H9 (cell line): Measurements from ENCODE around the gene UBAC1. TPM values are rescaled to one million over a fixed set of nuclear protein-coding genes. Genes with fewer than 3 reads are reported as not detected.

Experiments
- DNase-seq: peaks from one replicate; pipeline ENCODE4 v3.0.0-alpha.2; 2017
- H2AFZ ChIP-seq: one replicate; pipeline ENCODE4 v1.6.1; 2013; ENCODE audit warnings: mild to moderate bottlenecking, low read length, control low read depth, moderate library complexity
- H2AK5ac ChIP-seq: 2 replicates; pipeline ENCODE4 v1.6.1; 2013; ENCODE audit warnings: low read length, control low read depth, mixed read lengths; ENCODE audit not compliant: insufficient read length
- H2BK120ac ChIP-seq: one replicate; pipeline ENCODE4 v1.6.1; 2013; ENCODE audit warnings: low read depth, mild to moderate bottlenecking, low read length, control low read depth, inconsistent platforms; ENCODE audit not compliant: poor library complexity, severe bottlenecking
- H2BK12ac ChIP-seq: 2 replicates; pipeline ENCODE4 v1.6.1; 2013; ENCODE audit warnings: low read length, control low read depth, mixed read lengths, low read depth; ENCODE audit not compliant: insufficient read length
- H2BK15ac ChIP-seq: 2 replicates; pipeline ENCODE4 v1.6.1; 2013; ENCODE audit warnings: low read depth, low read length, control low read depth
- H2BK20ac ChIP-seq: one replicate; pipeline ENCODE4 v1.6.1; 2013; ENCODE audit warnings: low read depth, mild to moderate bottlenecking, low read length, control low read depth, inconsistent platforms; ENCODE audit not compliant: poor library complexity, severe bottlenecking
- H2BK5ac ChIP-seq: 2 replicates; pipeline ENCODE4 v1.6.1; 2013; ENCODE audit warnings: low read length, control low read depth, mixed read lengths; ENCODE audit not compliant: insufficient read length
- H3K14ac ChIP-seq: 2 replicates; pipeline ENCODE4 v1.6.1; 2013; ENCODE audit warnings: low read length, control low read depth; ENCODE audit not compliant: insufficient read depth
- H3K18ac ChIP-seq: 2 replicates; pipeline ENCODE4 v1.6.1; 2013; ENCODE audit warnings: low read depth, mild to moderate bottlenecking, mixed read lengths, low read length, control low read depth; ENCODE audit not compliant: insufficient read length
- H3K23ac ChIP-seq: 2 replicates; pipeline ENCODE4 v1.6.1; 2013; ENCODE audit warnings: low read length, control low read depth, mixed read lengths, low read depth; ENCODE audit not compliant: insufficient read length
- H3K23me2 ChIP-seq: 2 replicates; pipeline ENCODE4 v1.6.1; 2013; ENCODE audit warnings: low read depth, mild to moderate bottlenecking, mixed read lengths, low read length, control low read depth; ENCODE audit not compliant: insufficient read length, poor library complexity, severe bottlenecking
- H3K27ac ChIP-seq: 2 replicates; pipeline ENCODE4 v1.5.1; 2013; ENCODE audit warnings: low read length, control low read depth, mixed read lengths, low read depth; ENCODE audit not compliant: insufficient read length
- H3K27me3 ChIP-seq: 2 replicates; pipeline ENCODE4 v1.6.1; 2013; ENCODE audit warnings: low read length, control low read depth, inconsistent platforms; ENCODE audit not compliant: insufficient read depth
- H3K4ac ChIP-seq: 2 replicates; pipeline ENCODE4 v1.6.1; 2013; ENCODE audit warnings: low read depth, mild to moderate bottlenecking, control low read depth, inconsistent platforms, low read length, moderate library complexity
- H3K4me1 ChIP-seq: 2 replicates; pipeline ENCODE4 v1.6.1; 2013; ENCODE audit warnings: low read length, control low read depth, inconsistent platforms; ENCODE audit not compliant: insufficient read depth
- H3K4me2 ChIP-seq: 2 replicates; pipeline ENCODE4 v1.6.1; 2013; ENCODE audit warnings: low read length, control low read depth, mixed read lengths; ENCODE audit not compliant: insufficient read length, insufficient read depth
- H3K56ac ChIP-seq: 2 replicates; pipeline ENCODE4 v1.6.1; 2013; ENCODE audit warnings: low read depth, mild to moderate bottlenecking, mixed read lengths, low read length, control low read depth; ENCODE audit not compliant: insufficient read length
- H3K79me1 ChIP-seq: 2 replicates; pipeline ENCODE4 v1.6.1; 2013; ENCODE audit warnings: low read depth, mild to moderate bottlenecking, moderate library complexity, low read length, control low read depth, inconsistent platforms; ENCODE audit not compliant: insufficient read depth, poor library complexity, severe bottlenecking
- H3K79me2 ChIP-seq: 2 replicates; pipeline ENCODE4 v1.6.1; 2013; ENCODE audit warnings: low read length, control low read depth, inconsistent platforms; ENCODE audit not compliant: insufficient read depth
- H3K9ac ChIP-seq: 2 replicates; pipeline ENCODE4 v1.6.1; 2013; ENCODE audit warnings: low read length, control low read depth, mixed read lengths; ENCODE audit not compliant: insufficient read length; ENCODE audit errors: extremely low read depth
- H3K9me3 ChIP-seq: one replicate; pipeline ENCODE4 v1.6.1; 2013; ENCODE audit warnings: low read depth, low read length, inconsistent platforms; ENCODE audit not compliant: control insufficient read depth
- H3T11ph ChIP-seq: one replicate; pipeline ENCODE4 v1.6.1; 2013; ENCODE audit warnings: mild to moderate bottlenecking, low read length, control low read depth, inconsistent platforms
- H4K20me1 ChIP-seq: one replicate; pipeline ENCODE4 v1.6.1; 2013; ENCODE audit not compliant: control insufficient read depth, insufficient read length, insufficient read depth
- H4K5ac ChIP-seq: 2 replicates; pipeline ENCODE4 v1.6.1; 2013; ENCODE audit warnings: low read depth, mild to moderate bottlenecking, mixed read lengths, low read length, control low read depth; ENCODE audit not compliant: insufficient read length
- H4K8ac ChIP-seq: replicated peaks from 2 replicates; pipeline ENCODE4 v1.6.1; 2013; ENCODE audit warnings: low read length, control low read depth, mixed read lengths, low read depth; ENCODE audit not compliant: insufficient read length
- H4K91ac ChIP-seq: 2 replicates; pipeline ENCODE4 v1.6.1; 2013; ENCODE audit warnings: low read depth, mild to moderate bottlenecking, moderate library complexity, mixed read lengths, low read length, control low read depth; ENCODE audit not compliant: insufficient read length
- H3K27ac Mint-ChIP-seq, 3 experiments: 2 replicates in 2 of 3; 3 replicates in 1 of 3; pipeline ENCODE4 v1.8.0; 2020 to 2021; ENCODE audit warnings: mixed read lengths in 3 of 3, mild to moderate bottlenecking in 1 of 3, moderate library complexity in 1 of 3
- H3K27me3 Mint-ChIP-seq: 2 replicates; pipeline ENCODE4 v1.8.0; 2021; ENCODE audit warnings: low read depth, mild to moderate bottlenecking, moderate library complexity, mixed read lengths
- H3K36me3 Mint-ChIP-seq, 3 experiments: 2 replicates in 2 of 3; 3 replicates in 1 of 3; pipeline ENCODE4 v1.8.0; 2020 to 2021; ENCODE audit warnings: low read depth in 3 of 3, mixed read lengths in 3 of 3; ENCODE audit not compliant: insufficient read depth in 1 of 3
- H3K4me1 Mint-ChIP-seq, 2 experiments: 2 replicates each; pipeline ENCODE4 v1.8.0; 2020; ENCODE audit warnings: mixed read lengths in 2 of 2
- H3K4me3 Mint-ChIP-seq, 2 experiments: 2 replicates in 1 of 2; 3 replicates in 1 of 2; pipeline ENCODE4 v1.8.0; 2020 to 2021; ENCODE audit warnings: mild to moderate bottlenecking in 2 of 2, mixed read lengths in 2 of 2, moderate library complexity in 1 of 2
- H3K9me3 Mint-ChIP-seq, 2 experiments: 2 replicates in 1 of 2; 3 replicates in 1 of 2; pipeline ENCODE4 v1.8.0; 2020; ENCODE audit warnings: mild to moderate bottlenecking in 2 of 2, mixed read lengths in 2 of 2, moderate library complexity in 1 of 2
- WGBS: extraction: QIAGEN DNeasy Blood & Tissue Kit; methylation state at CpG from one replicate; pipeline ENCODE4 v1.1.7; 2013; ENCODE audit warnings: missing lambda C conversion rate, low lambda C conversion rate, mixed read lengths; ENCODE audit not compliant: insufficient read length; ENCODE audit errors: extremely low coverage; 5-methylcytosine and 5-hydroxymethylcytosine counted together
- total RNA-seq: library from RNA; stranded (reverse); gene quantifications from 2 replicates; pipeline ENCODE4 v1.2.1, GENCODE V29; 2021
- TF ChIP-seq, protein P1 (sequence below): fragments of 200-600 bp; sonication (generic); conservative IDR thresholded peaks from 3 replicates; pipeline ENCODE4 v1.8.0; 2021; ENCODE audit warnings: antibody characterized with exemption, mild to moderate bottlenecking

Gene UBAC1
- total RNA-seq, 1 experiment from 2014 or later: 47.5 TPM

GRCh38 chr9:135889564-135890189 lies 71.5 kb downstream of the UBAC1 start:
- Histone ChIP-seq H3K18ac (no peak overlapping the region), H2BK12ac (no peak overlapping the region), H3K9me3 (no peaks in the 10 kb centered on the region), H4K5ac (no peak overlapping the region), H3K56ac (no peak overlapping the region), H2BK15ac (no peak overlapping the region), H3K14ac (peak overlapping the region; percentile 33; the same call in 1 of the 2 replicates), H2BK20ac (no peak overlapping the region), H3K79me2 (peaks cover 88% of the 10 kb centered on the region), H2BK5ac (no peak overlapping the region), H3K4me1 (peaks cover 13% of the 10 kb centered on the region; the same call in 1 of the 2 replicates), H2AFZ (no peak overlapping the region), H4K91ac (no peak overlapping the region), H3K79me1 (peaks cover 13% of the 10 kb centered on the region), H3K4me2 (no peak overlapping the region), H3K9ac (no peak overlapping the region), H3K23ac (no peak overlapping the region), H3K23me2 (no peaks in the 10 kb centered on the region), H2BK120ac (no peak overlapping the region), H3T11ph (no peak overlapping the region), H4K8ac (no peak overlapping the region), H3K27me3 (no peaks in the 10 kb centered on the region), H4K20me1 (peaks cover 6% of the 10 kb centered on the region), H2AK5ac (no peak overlapping the region), H3K4ac (no peak overlapping the region), H3K27ac (no peak overlapping the region)
- TF ChIP-seq, protein P1, sequence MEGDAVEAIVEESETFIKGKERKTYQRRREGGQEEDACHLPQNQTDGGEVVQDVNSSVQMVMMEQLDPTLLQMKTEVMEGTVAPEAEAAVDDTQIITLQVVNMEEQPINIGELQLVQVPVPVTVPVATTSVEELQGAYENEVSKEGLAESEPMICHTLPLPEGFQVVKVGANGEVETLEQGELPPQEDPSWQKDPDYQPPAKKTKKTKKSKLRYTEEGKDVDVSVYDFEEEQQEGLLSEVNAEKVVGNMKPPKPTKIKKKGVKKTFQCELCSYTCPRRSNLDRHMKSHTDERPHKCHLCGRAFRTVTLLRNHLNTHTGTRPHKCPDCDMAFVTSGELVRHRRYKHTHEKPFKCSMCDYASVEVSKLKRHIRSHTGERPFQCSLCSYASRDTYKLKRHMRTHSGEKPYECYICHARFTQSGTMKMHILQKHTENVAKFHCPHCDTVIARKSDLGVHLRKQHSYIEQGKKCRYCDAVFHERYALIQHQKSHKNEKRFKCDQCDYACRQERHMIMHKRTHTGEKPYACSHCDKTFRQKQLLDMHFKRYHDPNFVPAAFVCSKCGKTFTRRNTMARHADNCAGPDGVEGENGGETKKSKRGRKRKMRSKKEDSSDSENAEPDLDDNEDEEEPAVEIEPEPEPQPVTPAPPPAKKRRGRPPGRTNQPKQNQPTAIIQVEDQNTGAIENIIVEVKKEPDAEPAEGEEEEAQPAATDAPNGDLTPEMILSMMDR: no peak
- no peak for DNase-seq
- WGBS: no CpG with 5 or more reads among the region's 19 CpGs
- Mint-ChIP-seq H3K4me1 (peaks cover 86 to 88% of the 10 kb centered on the region in 2 experiments), H3K9me3 (no peaks in the 10 kb centered on the region), H3K27me3 (no peaks in the 10 kb centered on the region), H3K36me3 (peaks cover 0 to under 1% (median 0%) of the 10 kb centered on the region in 3 experiments; a peak in 2 of 7 replicates), H3K4me3 (no peak overlapping the region; a peak in 1 of 5 replicates), H3K27ac (peak overlapping the region; percentile 64 to 93 (median 80))
